Stimulated activated CD8-positive, alpha-beta memory T cell treated with anti-CD3 and anti-CD28 coated beads, Interleukin-12 subunit alpha, Interleukin-12 subunit beta, amount 100 ng/mL, for 24 hours (primary cell): ENCODE results near the gene TREX2.
A peak's percentile ranks its signal among the peaks of the same experiment; 100 is the strongest.

ENCODE experiments used
- DNase-seq: peaks from one replicate; pipeline ENCODE4 v3.0.0-alpha.2; 2020; ENCODE audit errors: extremely low read depth

Gene TREX2

DNA sequence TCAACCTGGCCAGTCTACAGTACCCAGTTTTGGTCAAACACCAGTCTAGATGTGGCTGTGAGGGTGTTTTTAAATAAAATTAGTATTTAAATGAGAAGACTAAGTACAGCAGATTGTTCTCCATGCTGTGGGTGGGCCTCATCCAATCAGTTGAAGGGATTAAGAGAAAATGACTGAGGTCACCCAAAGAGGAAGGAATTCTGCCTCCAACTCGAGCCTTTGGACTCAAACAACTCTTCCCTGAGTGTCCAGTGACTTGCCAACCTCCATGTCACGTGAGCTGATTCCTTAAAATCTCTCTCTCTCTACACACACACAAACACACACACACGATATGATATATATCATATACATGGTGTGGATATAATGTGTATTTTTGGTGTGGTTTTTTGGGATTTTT is 10.0 kb downstream of the TREX2 start:
- DNase-seq, result no peak

DNA sequence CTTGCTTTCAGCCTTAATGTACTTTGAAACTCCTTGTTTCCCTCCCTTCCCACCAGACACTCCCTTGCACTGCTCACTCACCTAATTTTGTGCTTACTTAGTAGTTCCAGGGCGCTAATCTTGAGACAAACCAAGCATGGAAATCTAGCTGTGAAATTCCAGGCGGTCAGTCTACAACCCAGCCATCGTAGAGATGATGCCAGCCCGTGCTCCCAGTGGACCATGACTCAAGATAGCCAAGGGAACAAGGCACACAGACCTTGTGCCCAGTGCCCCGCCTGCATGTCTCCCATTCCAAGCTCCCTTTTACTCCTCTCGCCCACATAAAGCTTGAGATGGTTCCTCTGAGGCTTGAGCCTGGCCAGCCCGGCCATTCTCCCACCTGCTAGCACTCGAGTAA is 11.1 kb downstream of the TREX2 start:
- DNase-seq, result no peak

DNA sequence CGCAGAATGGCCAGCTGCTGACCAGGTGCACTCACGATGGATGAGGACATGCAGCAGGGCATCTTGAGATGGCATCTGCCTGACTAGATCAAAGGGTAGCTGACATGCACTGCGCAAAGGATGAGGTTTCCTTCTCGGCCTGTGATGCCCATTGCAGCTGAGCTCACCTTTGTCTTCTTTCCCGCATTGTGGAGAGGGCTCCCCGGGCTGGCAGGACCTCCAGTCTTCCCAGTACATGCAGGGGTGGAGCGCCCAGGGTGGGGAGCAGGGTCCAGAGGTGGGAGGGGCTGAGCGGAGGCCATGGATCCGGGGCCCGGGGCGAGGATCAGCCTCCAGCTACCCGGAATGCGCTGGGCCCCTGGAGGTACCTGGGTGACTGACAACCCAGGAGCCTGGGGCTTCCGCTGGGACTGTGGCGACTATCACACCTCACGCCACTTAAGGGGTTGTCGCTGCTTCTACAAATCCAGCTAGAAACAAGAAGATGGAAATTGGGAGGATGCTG is 12.0 kb downstream of the TREX2 start:
- no peak for DNase-seq

DNA sequence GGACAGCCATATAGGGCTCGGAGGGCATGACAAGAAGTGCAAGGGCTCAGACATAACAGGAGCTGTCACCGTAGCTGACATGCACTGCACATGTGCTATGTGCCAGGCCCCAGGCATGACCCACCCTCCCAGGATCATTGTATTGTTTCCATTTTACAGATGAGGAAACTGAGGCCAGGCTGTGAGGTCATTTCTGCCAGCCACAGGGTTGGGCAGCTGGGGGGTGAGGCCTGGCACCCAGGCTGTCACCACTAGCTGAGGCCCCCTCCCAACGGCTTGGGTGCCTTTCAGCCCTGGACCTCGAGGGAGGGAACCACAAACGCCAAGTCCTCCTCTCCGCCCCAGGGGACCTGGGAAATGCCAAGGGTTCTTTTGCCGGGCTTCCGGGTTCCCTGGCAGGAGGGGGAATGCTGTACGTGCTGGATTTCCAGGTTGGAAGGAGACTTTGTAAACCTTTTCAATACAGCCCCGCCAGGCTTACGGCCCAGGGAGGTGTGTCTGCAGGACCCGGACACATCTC is 12.6 kb downstream of the TREX2 start:
- DNase-seq, result no peak

DNA sequence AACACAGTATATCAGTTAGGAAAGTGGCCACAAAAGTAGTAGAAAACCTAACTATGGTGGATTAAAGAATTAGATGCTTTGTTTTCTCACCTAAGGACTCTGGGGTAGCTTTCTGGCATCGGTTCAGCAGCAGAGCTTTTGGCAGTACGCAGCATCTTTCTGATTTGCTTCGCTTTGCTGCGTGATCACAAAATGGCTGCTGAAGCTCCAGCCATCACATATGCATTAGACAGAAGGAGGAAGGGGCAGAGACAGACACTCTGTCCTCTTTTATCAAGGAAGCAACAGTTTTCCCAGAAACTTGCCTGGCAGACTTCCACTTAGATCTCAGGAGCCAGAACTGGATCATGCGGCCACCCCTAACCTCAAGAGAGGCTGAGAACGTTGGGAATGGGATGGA is 15.1 kb downstream of the TREX2 start:
- no peak for DNase-seq

DNA sequence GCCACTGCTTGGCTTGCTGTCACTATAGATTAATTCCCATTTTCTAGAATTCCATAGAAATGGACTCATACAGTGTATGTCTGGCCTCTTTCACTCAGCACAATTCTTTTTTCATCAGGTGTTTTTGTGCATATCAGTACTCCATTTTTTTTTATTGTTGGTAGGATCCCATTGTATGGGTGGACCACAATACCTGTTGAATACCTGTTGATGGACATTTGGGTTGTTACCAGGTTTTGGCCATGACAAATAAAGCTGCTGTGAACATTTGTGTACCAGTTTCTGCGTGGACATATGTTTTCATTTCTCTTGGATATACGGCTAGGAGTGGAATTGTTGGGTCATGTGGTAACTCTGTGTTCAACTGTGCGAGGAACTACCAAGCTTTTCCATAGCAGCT is 19.7 kb downstream of the TREX2 start:
- DNase-seq, result no peak

DNA sequence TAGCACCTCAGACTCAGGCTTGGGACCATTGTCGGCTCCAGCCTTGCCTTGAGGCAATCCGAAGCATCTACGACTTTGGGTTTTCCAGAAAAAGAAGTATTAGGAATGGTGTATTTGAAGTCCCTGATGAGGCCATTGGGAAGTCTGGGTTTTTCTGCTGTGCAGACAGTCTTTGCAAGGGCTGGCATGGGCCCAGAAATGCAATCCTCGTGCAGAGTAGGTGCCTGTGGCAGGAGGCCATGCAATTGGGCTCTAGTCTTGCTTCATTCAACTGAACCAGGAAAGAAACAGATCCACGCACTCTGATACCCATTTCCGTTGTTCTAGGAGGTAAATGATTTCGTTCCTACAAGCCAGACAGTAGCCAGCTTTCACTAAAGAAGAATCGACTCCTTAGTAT is 22.2 kb downstream of the TREX2 start:
- no peak for DNase-seq

DNA sequence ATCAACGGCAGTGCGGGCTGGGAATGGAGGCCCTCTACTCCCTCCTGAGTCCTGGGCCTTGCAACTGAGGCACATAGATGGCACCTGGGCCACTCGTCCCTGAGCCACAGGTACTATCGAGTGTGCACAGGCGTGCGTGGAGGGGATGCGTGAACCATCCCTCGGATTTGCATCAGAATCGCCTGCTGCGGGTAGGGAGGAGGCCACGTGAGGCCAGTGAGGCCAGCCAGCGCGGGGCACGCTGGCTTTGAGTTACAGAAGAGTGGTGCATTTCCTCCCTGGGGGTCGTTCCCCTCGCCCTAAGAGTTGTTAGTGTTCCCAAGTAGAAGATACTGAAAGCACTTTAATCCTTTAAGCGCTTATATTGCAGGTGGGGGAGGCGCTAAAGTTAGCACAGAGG is 24.0 kb downstream of the TREX2 start:
- DNase-seq, result no peak

DNA sequence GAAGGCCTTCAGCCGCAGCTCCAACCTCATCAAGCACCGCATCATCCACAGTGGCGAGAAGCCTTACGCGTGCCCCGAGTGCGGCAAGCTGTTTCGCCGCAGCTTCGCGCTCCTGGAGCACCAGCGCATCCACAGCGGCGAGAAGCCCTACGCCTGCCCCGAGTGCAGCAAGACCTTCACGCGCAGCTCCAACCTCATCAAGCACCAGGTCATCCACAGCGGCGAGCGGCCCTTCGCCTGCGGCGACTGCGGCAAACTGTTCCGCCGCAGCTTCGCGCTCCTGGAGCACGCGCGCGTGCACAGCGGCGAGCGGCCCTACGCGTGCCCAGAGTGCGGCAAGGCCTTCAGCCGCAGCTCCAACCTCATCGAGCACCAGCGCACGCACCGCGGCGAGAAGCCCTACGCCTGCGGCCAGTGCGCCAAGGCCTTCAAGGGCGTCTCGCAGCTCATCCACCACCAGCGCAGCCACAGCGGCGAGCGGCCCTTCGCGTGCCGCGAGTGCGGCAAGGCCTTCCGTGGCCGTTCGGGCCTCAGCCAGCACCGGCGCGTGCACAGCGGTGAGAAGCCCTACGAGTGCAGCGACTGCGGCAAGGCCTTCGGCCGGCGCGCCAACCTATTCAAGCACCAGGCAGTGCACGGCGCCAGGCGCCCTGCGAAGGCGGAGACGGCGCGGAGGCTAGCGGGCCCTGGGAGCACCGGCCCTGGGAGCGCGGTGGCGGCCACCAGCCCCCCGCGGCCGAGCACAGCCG is 24.8 kb downstream of the TREX2 start:
- no peak for DNase-seq

DNA sequence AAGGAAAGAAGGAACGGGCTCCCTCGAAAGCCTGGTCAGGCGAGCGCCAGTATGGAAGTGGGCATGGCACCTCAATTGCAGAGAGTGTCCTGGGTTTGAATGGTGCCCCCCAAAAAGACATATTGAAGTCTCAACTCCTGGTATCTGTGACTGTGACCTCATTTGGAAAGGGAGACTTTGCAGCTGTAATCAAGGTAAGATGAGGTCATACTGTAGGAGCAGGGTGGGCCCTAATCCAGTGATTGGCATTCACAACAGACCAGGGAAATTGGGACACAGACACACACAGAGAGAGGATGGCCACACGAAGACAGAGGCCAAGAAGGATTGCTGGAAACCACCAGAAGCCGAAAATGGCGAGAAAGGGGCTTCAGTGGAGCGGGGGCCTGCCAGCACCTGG is 28.2 kb downstream of the TREX2 start:
- DNase-seq, result no peak

DNA sequence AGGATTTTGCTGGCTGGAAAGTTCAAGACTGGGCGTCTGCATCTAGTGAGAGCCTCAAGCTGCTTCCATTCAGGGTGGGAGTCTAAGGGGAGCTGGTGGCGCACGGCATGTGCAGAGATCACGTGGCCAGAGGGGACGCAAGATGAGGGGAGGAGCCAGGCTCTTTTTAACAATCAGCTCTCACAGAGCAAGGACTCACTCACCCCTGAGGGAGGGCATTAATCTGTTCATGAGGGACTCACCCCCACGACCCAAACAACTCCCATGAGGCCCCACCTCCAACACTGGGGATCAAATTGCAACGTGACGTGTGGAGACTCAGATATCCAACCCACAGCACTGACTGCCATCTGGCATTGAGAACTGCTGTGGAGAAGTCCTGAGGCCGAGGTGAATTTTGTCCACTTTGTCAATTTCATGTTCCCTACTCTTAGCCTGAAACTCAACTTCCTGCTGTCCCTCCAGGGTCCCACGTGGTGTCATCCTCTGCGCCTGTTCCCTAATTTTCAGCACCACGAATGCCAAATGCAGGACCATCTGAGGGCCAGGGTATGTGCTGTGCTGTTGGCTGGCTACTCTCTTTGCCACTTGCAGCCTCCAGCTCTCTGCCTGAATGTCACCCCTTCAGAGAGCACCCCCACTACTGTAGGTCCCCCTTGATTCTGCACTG is 28.9 kb downstream of the TREX2 start:
- no peak for DNase-seq

DNA sequence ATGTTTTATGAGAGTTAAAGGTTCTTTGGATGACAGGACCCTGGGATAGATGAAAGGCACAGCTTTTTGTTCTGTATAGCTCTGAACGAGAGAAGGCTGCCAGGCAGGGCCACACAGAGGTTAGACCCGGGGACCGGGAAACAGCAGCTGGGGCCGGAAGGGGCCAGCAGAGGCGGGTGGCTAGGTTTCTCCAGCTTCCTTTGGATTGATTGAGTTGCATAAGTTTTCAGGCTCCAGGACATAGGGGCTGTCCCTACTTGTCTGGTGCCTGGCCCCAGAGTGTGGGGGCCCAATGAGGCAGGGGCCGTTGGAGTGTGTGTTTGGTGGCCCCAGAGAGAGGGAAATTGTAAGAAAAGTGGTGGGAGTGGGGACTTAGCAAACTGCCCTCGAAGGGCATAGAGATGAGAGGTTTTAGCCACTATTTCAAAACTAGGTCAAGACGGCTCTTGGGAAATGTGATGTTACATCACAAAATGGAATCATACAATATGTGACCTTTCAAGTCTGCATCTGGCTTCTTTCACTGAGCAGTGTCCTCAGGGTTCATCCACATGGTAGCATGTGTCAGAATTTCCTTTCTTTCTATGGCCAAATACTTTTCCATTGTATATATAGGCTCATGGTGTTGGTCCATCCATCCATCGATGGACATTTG is 30.9 kb downstream of the TREX2 start:
- DNase-seq, result no peak

DNA sequence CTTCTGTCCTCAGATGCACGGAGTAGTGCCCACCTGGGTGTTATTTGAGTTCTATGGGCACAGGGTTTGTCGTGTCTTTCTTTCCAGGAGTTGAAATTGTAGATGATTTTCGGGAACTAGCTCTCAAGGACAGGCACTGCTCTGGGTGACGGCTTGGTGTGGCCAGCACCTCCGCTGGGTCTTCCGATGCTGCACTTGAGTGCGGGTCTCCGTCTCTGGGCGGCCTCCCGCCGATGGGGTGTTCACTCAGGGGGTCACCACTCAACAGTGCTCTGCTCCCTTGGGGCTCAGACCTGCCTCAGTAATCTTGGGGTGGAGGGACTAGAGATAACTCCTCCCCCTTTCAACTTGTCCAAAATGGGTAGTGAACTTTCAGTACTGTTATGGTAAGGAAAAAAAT is 32.1 kb downstream of the TREX2 start:
- no peak for DNase-seq

DNA sequence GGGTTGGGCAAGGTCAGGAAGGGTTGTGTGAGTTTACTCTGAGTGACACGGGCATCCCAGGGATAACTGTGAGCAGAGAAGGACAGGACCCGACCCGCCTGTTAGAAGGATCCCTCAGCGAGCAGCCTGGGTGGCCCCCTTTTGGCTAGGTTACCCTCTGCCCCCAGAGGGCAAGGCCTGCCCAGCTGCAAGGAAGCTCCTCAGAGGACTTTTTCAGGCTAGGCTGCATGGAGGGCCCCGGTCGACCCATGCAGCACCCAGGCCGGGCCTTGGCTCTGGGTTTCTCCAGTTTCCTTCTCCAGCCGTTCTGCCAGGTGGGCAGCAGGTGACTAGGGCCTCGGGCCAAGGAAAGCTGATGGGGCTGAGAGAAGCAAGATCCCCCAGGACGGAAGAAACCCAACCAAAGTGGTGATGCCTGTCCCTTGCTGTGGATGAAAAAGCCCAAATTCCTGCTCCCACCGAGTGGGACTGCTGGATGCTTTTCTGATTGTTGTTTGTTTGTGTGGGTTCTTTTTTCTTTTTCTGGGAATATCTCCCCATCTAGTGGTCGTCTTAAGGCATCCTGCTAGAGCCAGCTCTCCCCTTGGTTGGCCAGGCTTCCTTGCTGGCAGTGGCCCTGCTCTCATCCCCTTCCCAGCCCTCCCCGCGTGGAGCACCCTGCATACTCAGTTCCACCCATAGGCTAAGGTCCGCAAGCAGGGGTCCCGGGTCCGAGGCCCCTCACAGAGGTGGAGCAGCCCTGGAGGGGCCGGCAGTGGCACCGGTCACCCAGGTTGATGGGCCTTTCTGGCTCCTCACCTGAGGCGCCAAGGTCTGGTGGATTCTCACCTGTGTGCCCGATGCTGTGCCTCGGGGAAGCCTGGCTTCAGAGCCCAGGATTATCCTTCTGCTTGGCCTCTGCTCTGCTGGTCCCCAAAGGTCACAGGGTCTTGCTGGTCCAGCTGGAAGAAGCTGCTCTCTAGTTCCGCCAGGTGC is 32.8 kb downstream of the TREX2 start:
- no peak for DNase-seq

DNA sequence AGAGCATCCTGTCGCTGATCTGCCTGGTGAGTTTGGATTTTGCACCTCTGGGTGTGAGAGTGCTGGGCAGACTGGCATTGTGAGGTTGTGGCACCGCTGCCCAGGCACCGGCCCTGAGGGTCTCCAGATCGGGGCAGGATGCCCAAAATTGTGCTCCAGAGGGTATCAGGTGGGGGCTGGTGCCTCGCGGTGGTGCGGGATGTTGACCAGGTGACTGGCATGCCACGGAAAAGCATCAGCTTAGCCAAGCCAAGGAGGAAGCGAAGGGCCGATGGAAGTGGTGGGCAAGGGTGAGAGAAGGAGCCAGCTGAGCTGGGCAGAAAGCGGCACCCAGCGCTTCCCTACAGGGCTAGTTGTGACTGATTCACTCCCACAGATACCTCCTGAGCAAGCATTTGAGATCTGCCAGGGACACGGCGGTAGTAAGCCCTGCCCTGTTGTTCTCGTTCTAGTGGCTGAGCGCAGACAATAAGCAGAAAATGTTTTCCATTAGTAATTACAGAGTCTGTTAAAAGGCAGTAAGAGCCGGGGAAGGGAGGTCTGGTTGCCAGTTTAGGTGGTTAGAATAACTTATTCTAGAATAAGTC is 33.8 kb downstream of the TREX2 start:
- DNase-seq, result no peak

DNA sequence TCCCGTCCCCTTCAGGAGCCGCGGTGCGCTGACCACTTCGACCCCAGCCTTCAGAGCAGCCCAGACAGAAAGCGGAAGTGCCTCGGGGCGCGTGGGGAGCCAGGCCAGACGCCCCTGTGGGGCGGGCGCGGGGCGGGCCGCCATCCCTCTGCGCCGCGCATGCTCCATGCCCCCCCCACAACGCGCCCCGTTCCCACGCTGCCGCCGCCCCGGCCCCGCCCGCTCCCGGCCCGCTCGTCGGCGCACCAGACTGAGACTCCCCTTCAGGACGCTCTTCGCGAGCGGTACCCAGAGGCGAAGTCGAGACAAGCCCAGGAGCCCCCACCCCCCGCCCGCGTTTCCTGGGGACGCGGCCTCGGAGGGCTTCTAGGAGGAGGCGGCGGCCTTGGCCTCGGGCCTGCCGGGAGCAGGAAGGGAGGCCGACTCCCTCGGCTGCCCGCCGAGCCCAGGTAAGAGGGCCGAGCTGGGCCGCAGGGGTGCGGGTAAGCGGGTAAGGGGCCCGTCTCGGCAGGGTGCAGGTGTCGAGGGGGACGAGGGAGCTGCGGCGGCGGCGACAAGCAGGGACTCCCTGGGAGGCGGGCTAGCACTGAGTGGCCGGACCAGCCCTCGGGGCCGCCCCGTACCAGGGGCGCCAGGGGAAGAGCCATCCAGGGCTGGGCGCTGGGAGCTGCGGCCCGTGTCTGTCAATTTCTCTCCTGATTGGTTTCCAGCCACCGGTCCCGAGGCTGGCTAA is 34.4 kb downstream of the TREX2 start, which contains the start of gene ZFP92:
Gene ZFP92 (plus strand): TSS at position 218 of the 733 bp plus-strand sequence. CDS start 6,851 bp downstream, outside the sequence.
- peak; percentile 1 for DNase-seq

DNA sequence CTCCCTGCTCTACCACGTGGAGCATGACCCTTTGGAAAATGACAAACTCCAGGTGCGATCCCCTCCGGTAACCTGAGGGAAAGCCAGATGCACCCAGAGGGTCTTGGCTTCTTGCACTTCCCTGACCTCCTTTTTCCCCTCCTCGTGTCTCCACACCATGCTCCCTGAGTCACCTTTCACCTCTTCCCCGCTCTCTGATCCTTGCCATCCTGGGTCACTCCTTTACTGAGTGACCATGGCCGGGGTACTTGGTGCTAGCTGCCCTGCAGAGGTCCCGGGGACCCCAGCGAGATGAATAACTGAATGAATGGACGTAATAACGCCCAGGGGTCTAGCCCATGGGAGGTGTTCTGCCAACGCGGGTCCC is 35.0 kb downstream of the TREX2 start:
- DNase-seq, result no peak

DNA sequence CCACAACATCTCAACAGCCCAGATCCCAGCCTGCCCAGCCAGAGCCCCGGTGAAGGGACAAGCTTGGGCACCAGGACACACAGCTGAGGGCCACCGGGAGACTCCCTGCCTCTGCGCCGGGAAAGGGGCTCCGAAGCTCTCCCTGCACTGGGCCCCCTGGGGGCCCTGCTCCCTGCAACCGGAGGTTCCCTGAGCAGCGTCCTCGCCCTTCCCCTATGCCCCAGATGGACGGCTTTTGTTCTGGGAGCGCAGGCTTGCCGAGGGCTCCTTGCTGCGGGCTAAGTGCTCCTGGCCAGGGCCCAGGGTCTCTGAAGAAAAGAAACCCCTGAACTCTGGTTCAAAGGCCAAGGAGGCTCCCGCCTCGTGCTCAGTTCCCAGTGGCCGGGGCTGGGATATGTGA is 35.5 kb downstream of the TREX2 start:
- no peak for DNase-seq

DNA sequence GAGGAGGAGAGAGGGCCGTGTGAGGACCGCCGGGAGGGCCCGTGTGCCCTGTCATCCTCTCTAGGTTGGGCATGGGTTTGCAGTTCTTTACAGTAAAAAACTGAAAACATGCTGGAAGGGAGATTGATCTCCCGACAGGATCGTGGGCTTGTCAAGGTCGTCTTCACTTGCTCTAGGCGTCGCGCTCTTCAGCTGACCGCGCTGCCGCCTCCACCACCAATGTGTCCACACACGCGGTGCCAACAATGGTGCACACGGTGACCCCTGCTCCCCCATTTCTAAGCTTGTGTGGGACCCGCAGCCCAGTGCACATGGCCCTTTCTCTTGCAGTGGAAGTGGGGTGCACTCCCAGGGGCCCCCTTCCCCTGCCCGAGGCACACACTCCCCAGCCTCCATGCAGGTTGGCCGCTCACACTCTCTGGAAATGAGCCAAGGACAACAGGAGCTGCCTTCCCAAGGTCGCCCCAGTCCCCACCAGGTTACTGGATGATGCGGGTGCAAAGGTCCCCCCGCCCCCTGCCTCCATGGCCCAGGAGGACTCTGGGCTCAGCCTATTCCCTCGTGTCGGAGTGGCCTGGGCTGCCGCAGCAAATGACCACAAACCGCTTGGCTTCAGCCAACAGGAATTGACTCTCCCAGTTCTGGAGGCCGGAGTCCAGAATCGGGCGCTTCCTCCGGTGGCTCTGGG is 36.3 kb downstream of the TREX2 start:
- DNase-seq, result no peak

DNA sequence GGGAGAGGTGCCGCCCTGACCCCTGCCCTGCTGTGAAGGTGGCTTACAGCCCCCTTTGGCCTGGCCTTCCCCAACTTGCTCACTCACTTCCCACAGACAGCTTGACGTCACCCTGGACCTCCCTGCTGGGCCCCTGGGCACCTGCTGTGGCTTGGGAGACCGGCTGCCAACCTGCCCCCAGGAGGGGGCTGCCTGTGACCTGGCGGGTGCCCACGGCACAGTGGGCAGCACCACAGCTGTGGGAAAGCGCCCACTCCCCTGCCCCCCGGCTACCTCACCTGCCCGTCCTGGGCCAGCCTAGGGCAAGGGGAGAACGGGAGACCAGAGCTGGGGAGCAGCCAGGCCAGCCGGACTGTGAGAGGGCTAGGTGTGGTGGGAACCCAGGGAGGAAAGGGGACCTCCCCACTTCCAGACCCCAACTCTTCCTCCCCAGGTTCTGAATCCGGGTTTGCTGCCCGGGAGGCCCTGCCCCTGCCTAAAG is 36.9 kb downstream of the TREX2 start:
- no peak for DNase-seq
